ENCODE measurements around the gene TP53TG3E.
"Not testable (repeated sequence)": the region's sequence is repeated elsewhere in the genome, so short reads cannot be mapped to it uniquely, and the experiment has no call there.

The TP53TG3E gene, protein sequence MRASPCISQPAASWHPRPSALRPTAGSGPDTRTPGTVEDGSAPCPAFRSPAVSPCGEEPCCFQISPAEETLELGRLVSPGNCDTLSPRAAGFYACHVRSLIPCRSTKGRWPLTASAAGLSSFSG

DNA sequence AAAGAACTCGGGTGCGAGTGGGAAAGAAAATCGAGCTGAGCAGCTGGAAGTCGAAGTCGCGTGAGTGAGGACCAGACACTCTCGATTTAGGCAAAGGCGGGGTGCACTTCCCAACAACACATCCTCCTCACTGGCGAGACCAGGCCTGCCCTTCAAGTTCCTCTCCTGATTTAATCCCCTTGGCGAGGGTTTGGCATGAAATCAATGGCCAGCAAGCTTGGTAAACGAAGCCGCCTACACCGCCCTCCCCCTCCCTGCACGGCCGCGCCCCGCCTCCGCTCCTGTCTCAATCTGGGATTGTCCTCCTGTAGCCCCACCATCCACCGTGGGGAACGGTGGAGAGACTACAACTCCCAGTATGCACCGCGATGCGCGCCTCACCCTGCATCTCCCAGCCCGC is at the start of gene TP53TG3E:
TSS of gene TP53TG3E (plus strand) at position 301 of the 400 bp plus-strand sequence. CDS start at position 369, 68 bp downstream.
- not testable (repeated sequence) for DNase-seq

DNA sequence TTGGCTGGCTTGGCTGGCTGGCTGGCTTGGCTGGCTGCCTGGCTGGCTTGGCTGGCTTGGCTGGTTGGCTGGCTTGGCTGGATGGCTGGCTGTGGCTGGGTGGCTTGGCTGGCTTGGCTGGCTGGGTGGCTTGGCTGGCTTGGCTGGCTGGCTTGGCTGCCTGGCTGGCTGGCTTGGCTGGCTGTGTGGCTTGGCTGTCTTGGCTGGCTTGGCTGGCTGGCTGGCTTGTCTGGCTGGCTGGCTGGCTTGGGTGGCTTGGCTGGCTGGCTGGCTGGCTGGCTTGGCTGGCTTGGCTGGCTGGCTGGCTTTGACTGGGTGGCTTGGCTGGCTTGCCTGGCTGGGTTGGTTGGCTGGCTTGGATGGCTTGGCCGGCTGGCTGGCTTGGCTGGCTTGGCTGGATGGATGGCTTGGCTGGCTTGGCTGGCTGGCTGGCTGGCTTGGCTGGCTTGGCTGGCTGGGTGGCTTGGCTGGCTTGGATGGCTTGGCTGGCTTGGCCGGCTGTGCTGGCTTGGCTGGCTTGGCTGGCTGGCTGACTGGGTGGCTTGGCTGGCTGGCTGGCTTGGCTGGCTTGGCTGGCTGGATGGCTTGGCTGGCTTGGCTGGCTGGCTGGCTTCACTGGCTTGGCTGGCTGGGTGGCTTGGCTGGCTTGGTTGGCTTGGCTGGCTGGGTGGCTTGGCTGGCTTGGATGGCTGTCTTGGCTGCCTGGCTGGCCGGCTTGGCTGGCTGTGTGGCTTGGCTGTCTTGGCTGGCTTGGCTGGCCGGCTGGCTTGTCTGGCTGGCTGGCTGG is 32.3 kb downstream of the TP53TG3E start:
- DNase-seq, result not testable (repeated sequence)

- DNase-seq, result not testable (repeated sequence)
These were observed 33.8 kb downstream of the TP53TG3E start for GRCh38 chr16:33337627-33338542.

DNA sequence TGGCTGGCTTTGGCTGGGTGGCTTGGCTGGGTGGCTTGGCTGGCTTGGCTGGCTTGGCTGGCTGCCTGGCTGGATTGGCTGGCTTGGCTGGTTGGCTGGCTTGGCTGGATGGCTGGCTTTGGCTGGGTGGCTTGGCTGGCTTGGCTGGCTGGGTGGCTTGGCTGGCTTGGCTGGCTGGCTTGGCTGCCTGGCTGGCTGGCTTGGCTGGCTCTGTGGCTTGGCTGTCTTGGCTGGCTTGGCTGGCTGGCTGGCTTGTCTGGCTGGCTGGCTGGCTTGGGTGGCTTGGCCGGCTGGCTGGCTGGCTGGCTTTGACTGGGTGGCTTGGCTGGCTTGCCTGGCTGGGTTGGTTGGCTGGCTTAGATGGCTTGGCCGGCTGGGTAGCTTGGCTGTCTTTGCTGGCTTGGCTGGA is 34.4 kb downstream of the TP53TG3E start:
- DNase-seq, result not testable (repeated sequence)

DNA sequence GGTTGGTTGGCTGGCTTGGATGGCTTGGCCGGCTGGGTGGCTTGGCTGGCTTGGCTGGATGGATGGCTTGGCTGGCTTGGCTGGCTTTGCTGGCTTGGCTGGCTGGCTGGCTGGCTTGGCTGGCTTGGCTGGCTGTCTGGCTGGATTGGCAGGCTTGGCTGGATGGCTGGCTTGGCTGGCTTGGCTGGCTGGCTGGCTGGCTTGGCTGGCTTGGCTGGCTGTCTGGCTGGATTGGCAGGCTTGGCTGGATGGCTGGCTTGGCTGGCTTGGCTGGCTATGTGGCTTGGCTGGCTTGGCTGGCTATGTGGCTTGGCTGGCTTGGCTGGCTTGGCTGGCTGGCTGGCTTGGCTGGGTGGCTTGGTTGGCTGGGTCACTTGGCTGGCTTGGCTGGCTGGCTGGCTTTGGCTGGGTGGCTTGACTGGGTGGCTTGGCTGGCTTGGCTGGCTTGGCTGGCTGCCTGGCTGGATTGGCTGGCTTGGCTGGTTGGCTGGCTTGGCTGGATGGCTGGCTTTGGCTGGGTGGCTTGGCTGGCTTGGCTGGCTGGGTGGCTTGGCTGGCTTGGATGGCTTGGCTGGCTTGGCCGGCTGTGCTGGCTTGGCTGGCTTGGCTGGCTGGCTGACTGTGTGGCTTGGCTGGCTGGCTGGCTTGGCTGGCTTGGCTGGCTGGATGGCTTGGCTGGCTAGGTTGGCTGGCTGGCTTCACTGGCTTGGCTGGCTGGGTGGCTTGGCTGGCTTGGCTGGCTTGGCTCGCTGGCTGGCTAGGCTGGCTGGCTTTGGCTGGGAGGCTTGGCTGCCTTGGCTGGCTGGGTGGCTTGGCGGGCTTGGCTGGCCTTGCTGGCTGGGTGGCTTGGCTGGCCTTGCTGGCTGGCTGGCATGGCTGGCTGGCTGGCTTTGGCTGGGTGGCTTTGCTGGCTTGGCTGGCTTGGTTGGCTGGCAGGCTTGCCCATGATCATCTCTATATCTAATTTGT is 35.3 kb downstream of the TP53TG3E start:
- DNase-seq, result not testable (repeated sequence)

All from NCI-H1048 (cell line).